Activated T-cell treated with anti-CD3 and anti-CD28 coated beads, Interleukin-2, amount 50 U/mL, for 1 hour (primary cell): ENCODE data around the gene CNNM4.
"Not testable (repeated sequence)": the region's sequence is repeated elsewhere in the genome, so short reads cannot be mapped to it uniquely, and the experiment has no call there.

Source experiments
- DNase-seq: peaks from one replicate; pipeline ENCODE4 v3.0.0-alpha.2; 2020

The CNNM4 gene

DNA sequence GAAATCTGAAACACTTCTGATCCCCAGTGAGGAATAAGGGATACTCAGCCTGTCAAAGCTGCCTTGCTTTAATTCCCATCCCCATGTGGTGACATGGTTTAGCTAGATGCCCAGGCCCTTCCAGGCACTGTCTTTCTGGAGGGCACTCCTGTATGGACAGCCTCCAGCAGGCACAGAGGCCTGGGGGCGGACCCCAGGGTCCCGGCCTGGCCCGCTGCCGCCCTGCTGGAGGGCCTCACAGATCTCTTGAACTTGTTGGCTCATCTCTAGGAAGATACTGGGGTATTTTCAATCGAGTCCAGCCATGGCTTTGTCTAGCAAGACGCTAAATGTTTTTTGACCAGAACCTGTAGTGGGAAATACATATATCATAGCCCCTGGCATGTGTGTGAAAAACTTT, 34.4 kb downstream of the CNNM4 start:
- no peak for DNase-seq

DNA sequence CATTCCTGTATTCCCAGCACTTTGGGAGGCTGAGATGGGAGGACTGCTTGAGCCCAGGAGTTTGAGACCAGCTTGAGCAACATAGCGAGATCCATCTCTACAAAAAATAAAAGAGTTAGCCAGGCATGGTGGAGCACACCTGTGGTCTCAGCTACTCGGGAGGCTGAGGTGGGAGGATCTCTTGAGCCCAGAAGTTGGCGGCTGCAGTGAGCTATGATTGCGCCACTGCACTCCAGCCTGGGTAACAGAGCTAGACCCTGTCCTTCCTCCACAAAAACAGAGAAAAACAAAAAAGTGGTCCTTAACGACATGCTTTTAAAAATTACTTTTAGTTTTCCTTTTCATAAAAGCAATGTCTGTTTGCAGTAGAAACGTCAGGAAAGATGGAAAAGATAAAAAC, 35.8 kb downstream of the CNNM4 start:
- DNase-seq, result not testable (repeated sequence)

GRCh38 chr2:96797066-96797625, 36.4 kb downstream of the CNNM4 start:
- DNase-seq, result no peak

DNA sequence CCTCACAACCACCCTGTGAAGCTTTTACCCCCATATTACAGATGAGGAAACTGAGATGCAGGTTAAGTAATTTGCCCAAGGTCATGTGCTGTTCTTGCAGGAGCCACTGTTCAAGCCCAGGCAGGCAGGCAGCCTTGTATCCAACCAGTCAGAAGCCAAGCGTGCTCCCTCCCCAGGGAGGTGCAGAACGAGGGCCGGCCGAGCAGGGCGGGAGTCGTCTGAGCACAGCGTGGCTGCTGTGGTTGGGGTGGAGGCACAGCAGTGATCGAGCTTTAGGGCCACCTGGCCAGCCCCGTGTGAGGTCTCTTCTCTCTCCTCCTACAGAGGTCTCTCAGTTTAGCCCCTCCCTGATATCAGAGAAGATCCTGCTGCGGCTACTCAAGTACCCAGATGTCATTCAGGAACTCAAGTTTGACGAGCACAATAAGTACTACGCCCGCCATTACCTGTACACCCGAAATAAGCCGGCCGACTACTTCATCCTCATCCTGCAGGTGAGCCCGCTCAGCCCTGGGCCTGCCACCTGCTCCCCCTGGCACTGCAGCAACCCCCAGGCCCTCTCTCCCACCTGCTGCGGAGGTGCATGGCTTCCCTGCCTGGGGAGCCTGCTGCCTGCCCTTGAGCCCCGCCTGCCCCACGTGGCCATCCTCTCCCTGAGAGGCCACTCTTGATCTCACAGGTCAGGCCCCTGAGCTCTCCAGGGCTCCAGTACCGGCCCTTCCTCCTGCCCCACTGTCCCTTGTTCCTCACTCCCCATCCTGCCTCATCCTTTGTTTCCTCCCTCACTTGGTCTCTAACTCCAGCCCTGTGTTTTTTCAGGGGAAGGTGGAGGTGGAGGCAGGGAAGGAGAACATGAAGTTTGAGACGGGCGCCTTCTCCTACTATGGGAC, 38.3 kb downstream of the CNNM4 start:
- DNase-seq, result no peak

- DNase-seq, result no peak
Measured at GRCh38 chr2:96799623-96799935, 38.9 kb downstream of the CNNM4 start.

DNA sequence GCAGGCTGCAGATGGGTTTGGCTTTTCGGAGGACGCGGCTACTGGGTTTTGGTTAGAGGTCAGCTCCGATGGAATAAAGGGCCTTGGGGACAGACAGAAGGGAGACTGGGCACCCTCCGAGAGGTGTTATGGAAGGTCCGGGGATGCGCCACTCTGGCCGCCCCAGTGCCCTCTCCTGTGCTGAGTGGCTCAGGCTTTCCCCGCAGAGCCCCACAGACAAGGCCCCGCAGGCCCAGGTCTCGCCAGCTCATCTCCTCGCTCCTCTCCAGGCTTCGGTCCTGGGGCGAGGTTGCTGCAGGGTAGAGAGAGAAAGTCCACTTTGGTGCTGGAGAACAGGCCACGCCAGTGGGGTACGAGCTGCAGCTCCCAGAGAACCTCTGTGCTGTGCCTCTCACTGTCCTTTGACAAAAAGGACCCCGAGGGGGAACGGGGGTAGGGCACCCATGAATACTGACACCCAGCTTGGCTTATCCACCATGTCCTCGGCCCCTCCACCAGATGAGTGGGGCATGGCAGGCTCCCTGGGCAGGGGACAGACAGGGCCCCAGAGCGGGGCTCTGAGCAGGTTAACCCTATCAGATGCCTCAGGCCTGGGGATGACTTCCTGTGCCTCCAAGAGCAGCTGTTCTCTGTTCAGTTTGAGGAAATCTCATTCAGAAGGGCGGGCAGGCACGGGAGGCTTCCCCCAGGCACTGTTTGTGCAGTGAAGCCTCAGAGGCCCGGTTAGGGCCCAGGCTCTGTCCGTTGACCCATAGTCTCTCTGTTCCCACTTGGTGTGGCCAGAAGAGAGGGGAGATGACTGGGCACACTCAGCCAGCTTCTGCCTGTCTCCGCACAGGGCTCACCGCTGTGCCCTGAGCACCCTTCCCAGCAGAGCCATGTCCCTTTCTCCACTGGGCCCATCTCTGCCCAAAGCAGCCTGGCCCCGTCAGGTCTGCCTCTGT, 39.6 kb downstream of the CNNM4 start:
- no peak for DNase-seq

GRCh38 chr2:96801005-96801785, 40.5 kb downstream of the CNNM4 start:
- peak; percentile 79 for DNase-seq

- DNase-seq, result peak; percentile 38
Measured at GRCh38 chr2:96801786-96802595, 41.3 kb downstream of the CNNM4 start.

DNA sequence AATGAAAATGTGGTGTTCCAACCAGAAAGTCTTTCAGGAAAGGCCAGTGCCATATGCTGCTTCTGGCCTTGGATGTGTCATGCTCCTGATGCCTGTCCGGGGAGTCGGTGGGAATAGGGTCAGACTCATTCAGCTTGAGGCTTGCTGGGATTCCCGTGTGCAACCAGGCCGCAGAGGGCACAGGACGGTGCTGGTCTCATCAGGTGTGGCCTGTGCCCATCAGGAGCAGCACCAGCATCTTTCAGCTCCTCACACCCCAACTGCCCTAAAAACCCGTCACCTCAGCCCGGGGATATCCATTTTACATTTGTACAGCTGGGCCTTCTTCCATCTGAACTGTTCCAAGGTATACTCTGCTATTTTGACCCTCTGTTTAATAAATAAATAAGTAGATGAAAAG, 42.0 kb downstream of the CNNM4 start:
- DNase-seq, result no peak

- no peak for DNase-seq
Measured at GRCh38 chr2:96804986-96805385, 44.3 kb downstream of the CNNM4 start.

- DNase-seq, result not testable (repeated sequence)
Measured at GRCh38 chr2:96805946-96806345, 45.2 kb downstream of the CNNM4 start.

DNA sequence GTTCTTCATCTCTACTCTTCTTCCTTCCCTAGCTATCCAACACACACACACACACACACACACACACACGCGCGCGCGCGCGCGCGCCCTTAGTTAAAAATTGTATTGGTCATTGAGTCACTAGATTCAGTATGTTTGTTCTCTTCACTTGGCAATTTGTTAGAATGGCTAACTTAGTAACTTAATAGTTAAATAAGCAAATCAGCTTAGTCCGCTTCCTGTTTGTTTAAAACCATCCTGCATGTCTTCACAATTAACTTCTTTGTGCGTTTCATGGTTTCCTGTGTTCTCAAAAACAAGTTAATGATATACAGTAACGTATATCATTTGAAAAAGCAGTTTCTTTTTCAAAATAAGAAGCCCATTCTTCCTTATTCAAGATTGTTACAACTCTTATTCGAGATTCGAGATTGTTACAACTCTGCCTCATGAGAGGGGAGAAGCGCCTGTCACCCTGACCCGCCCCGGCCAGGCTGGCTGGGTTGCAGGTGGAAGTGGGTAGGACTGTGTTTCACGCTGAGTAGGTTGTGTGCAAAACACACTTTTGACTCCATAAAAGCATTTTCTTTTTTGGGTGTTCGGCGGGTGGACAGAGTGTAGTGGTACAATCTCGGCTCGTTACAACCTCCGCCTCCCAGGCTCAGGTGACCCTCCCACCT, 45.9 kb downstream of the CNNM4 start:
- DNase-seq, result peak; percentile 55

- DNase-seq, result no peak
Measured at GRCh38 chr2:96807127-96807471, 46.4 kb downstream of the CNNM4 start.

GRCh38 chr2:96808176-96808837, 47.6 kb downstream of the CNNM4 start:
- no peak for DNase-seq

DNA sequence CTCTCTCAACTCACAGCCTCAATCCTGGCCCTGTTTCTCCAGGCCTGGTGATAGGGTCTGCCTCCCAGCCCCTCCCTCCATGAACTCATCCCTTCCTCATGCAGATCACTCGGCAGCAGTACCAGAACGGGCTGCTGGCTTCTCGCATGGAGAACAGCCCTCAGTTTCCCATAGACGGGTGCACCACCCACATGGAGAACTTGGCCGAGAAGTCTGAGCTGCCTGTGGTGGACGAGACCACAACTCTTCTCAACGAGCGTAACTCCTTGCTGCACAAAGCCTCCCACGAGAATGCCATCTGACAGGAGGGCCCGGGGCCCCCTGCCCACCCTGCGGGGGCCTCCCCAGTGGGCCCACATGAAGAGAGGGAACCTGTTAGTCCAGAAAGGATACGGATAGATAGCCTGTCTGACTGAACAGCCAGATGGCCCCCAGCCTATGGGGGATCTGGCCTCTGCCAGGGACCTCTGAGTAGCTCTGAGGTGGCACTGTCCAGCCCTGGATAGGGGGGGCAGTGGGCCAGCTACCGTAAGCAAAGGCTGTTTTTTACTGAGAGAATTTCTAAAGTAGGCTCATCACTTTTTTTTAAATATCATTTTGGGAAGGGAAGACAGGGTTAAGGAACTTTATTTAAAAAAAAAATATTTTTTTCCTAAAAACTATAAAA, 48.6 kb downstream of the CNNM4 start:
- no peak for DNase-seq

DNA sequence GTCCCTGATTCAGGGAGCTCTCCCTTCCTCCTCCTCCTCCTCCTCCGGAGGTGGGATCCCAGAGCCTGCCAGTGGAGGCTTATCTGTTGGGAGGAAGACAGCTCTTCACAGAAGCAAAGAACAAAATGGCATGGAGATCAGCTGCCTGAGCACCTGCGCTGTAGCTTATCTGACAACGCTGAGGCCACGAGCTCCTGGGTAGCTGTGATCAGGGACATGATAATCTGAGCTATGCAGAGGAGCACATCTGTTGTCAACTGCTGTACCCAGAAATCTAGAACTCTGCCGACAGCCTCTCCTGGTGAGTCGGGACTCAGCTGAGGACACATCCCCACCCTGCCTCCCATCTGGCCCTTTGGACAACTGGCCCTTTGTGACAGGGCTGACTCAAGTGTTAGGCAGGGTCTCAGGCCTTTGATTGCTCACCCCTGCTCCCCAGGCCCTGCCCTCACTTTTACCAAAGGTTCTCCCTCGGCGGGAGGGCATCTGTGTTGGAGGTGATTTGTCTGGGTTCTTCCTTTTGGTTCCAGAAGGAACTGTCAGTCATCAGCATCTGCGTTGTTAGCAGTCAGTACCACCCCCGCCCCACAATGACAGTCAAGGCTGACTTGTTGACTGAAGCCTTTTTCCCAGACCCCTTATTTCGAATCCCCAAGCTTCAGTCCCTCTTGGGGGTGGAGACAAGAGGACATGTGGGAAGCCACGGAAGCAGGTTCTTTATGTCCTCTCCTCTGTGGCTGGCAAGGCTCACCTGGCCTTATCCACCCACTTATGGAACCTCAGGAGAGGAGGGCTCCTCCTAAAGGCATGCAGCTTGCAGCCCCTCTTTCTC, 49.5 kb downstream of the CNNM4 start:
- no peak for DNase-seq

DNA sequence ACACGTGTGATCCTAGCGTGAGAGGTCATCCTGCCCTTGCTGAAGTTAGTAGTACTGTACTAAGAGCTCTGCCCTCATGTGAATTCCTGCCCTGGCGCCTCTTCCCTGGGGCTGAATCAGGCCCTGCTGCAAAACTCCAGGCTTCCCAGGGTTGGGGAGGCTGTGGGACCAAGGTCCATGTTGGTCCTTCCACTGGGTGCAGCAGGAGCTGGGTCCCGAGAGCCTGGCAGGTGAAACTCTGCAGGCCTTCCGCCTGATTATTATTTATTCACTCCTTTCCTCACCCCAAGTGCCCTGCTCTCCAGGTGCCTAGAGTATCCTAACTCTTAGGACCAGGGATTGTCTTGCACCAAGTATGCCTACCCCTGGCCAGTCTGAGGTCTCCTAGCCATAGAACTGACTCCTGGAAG, 50.1 kb downstream of the CNNM4 start:
- no peak for DNase-seq

DNA sequence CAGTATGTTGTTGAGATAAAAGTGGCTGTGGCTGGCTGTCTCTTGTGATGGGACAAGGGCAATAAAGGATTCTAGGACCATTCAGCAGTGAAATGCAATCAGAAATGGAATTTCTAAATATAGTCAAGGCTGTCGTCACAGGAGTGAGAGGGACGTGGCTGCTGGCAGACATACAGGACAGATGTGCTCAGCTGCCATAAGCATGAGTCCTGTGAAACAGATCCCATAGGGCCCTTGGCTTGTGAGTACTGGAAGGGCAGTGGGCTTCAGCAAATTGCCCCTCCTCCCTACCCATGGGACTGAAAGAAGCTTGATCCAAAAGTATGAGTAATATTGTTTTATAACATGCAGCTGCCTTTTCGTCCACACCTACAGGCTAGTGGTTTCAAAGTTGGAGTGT, 51.2 kb downstream of the CNNM4 start:
- DNase-seq, result no peak

- no peak for DNase-seq
Measured at GRCh38 chr2:96813656-96814055, 53.0 kb downstream of the CNNM4 start.
